Right hindlimb (tissue), 1 donor: ENCODE results near the gene H1-8.

ENCODE experiments used
- DNase-seq: peaks from one replicate; pipeline ENCODE4 v3.0.0-alpha.2; 2018

Gene H1-8

GRCh38 chr3:129596194-129597086 lies 53.5 kb downstream of the H1-8 start:
- peak; percentile 94 for DNase-seq

- DNase-seq = peak; percentile 71
These were observed 54.4 kb downstream of the H1-8 start for GRCh38 chr3:129597087-129597999.

GRCh38 chr3:129598000-129598381 lies 55.0 kb downstream of the H1-8 start:
- no peak for DNase-seq

GRCh38 chr3:129598484-129598883 lies 55.5 kb downstream of the H1-8 start:
- no peak for DNase-seq

- DNase-seq = no peak
These were observed 56.1 kb downstream of the H1-8 start for GRCh38 chr3:129599073-129599472.

- peak; percentile 59 for DNase-seq
These were observed 56.6 kb downstream of the H1-8 start for GRCh38 chr3:129599607-129600006.

- DNase-seq = no peak
These were observed 57.4 kb downstream of the H1-8 start for GRCh38 chr3:129600348-129600747.
